GM19455 (cell line): Measurements from ENCODE around the gene GHRHR.

Source experiments
- ATAC-seq: cut with Tn5 transposase; IDR thresholded peaks from one replicate; pipeline ENCODE4 v1.9.1; 2021; ENCODE audit not compliant: unreplicated experiment

Gene GHRHR

GRCh38 chr7:30965883-30966282 lies 2.1 kb downstream of the GHRHR start:
- no peak for ATAC-seq

- ATAC-seq: no peak
Observed at GRCh38 chr7:30968294-30968693, 4.5 kb downstream of the GHRHR start.

- no peak for ATAC-seq
Observed at GRCh38 chr7:30968747-30969603, 5.2 kb downstream of the GHRHR start.

- no peak for ATAC-seq
Observed at GRCh38 chr7:30969604-30969970, 5.8 kb downstream of the GHRHR start.

DNA sequence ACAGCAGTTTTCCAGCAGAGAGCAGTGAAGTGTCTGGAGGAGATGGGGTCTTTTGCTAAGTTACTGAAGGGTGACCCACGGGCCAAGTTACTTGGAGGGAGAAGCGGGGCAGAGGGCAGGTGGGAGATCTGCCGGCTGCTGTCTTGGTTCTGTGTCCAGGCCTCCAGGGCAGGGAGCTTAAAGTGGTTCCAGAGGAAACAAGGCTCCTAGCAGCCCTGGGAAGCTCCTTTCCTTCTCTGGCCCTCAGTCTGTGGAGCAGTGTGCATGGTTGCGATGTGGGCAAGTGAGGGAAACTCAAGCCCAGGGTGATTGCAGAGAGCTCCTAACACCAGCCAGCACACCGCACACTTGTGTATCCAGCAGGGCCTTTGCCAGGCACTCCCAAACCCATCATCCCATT lies 6.3 kb downstream of the GHRHR start:
- no peak for ATAC-seq

DNA sequence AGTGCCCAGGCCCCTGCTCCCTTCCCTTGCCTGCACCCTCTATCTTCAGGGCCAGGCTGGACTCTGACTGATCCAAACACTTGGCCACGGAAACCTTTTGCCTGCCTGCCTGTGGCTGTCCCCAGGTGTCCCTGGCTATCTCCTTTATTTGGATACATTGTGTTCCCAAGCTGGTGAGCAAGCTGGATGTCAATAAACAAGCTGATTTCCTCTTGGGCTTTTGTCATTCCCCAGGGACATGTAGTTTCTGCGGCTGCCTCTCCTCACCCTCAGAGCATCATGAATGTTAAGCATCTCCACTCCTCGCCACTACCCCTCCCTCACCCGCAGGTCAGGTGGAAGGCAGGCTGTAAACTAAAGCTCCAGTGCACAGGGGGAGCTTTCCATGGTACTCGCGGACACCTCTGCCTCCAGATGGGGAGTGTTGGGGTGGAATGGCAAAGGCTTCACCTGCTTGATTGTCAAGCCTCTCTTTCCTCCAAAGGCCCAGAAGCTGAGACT lies 6.9 kb downstream of the GHRHR start:
- no peak for ATAC-seq

DNA sequence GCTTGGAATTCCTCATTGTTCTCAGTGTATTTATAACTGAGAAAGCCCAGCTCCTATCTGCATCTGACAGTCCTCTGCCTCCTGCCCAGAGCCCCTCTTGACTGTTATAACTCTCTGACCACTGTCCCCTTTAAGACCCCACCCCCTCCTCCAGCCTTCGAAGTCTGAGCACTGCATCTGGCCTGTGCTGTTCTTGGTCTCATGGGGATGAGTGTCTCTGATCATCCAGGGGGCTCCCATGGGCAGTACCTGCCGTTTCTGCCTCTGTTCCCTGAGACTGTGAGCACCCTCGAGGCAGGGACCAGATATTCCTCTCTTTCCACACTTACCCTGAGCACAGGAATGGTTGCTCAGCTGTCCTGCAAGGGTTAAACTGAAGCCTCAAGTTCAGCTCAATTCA lies 7.7 kb downstream of the GHRHR start:
- no peak for ATAC-seq

- ATAC-seq: no peak
Observed at GRCh38 chr7:30971840-30972563, 8.2 kb downstream of the GHRHR start.

DNA sequence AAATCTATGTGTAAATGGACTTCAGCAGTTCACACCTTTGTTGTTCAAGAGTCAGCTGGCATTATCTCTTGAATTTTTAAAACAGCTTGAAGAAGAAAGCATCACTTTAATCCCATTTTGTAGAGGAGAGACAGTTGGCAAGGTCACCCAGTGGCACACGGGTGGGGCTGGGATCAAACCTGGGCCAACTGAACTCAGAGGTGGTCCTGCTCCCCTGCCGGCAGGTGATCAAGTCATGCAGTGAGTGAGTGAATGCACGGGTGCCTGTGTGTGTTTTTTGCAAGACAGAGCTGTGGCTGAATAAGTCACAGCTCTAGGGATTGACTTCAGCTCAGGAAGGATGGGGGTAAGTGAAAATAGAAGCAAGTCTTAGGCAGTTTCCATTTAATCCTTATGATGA lies 9.5 kb downstream of the GHRHR start:
- ATAC-seq: no peak

- ATAC-seq: no peak
Observed at GRCh38 chr7:30973791-30974604, 10.2 kb downstream of the GHRHR start.

GRCh38 chr7:30974605-30975255 lies 11.0 kb downstream of the GHRHR start:
- peak; percentile 94 for ATAC-seq

GRCh38 chr7:30975256-30975899 lies 11.6 kb downstream of the GHRHR start:
- no peak for ATAC-seq

- ATAC-seq: no peak
Observed at GRCh38 chr7:30976381-30976780, 12.6 kb downstream of the GHRHR start.

DNA sequence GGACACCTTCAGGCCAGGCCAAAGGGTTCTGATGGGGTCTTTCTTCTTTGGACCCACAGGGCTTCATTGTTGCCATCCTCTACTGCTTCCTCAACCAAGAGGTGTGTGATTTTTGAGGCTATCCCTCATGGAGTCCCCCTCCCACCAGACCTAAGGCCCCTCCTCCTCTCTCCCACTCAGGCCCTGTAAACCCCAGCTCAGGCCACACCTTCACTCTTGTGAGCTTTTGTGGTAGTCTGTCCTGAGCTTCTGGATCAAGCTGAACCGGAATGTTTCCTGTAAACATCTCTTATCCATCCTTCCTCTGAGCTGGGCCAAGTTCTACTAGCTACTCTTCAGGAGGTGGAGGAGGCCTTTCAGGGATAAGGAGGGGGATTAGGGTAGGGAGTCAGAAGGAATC lies 13.5 kb downstream of the GHRHR start:
- no peak for ATAC-seq

GRCh38 chr7:30977896-30978564 lies 14.3 kb downstream of the GHRHR start:
- no peak for ATAC-seq

DNA sequence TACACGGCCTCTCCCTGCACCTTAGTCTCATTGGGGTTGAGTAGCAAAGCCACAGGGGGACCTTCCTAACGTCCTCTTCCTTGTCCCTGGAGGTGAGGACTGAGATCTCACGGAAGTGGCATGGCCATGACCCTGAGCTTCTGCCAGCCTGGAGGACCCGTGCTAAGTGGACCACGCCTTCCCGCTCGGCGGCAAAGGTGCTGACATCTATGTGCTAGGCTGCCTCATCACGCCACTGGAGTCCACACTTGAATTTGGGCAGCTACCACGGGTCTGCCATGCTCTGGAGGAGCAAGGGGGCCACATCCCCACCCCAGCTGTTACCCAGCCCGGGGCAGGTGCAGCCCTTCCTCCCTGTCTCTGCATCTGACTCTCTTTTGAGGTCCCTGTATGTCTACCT lies 15.3 kb downstream of the GHRHR start:
- no peak for ATAC-seq

GRCh38 chr7:30980194-30980593 lies 16.4 kb downstream of the GHRHR start:
- no peak for ATAC-seq

DNA sequence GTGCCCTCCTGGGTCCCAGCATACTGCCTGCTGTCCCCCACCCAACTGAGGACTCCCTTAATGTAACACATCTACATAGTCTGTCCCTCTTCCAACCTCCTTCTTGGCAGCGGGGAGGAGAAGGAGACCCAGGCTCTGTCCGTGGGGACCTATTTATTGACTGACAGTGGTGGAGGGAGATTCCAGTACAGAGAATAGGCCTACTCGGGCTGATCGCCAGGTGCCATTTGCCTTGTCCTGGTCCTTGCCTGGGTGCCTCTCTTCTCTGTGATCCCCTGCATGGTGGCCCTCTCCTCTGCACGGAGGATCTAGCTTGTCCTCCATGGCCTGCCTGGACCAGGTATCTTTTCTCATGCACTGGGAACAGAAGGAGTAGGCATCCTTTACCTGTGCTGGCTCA lies 17.0 kb downstream of the GHRHR start:
- ATAC-seq: no peak

DNA sequence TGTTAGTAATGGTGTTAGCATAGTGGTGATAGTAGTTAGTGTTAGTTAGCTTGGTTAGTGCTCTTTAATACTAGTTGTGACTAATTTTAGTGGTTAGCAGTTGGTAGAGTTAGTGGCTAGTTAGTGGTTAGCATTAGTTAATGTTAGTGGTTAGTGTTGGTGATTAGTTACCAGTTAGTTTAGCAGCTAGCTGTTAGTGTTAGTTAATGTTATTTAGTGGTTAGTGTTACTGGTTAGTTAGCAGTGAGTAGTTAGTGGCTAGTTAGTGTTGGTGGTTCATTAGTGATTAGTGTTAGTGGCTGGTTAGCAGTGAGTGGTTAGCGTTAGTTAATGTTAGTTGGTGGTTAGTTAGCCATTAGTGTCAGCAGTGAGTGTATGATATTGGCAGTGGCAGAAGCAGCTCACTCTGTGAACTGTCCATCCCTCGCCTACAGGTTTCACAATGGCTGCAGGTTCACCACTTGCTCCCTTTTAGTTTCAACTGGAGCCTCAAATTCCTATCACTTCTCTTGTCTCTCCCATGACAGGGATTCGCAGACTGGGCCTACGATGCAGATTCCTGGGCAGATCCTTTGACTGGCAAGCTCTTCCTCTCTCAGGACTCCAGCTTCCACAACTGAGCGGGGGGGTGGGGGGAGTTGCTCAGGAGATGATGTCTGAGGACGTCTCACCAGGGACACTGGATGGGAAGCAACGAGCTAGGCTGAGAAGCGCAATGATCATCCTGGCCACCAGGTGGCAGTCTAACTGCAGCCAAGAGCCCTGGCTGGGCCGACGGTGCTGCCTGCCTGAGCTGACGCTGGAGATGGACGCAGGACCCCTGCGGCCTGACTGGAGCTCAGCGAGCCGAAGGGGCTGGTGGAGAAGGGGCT lies 19.5 kb downstream of the GHRHR start:
- peak; percentile 88 for ATAC-seq
